HG03354 (cell line): ENCODE data around the gene AP3B2.
"Not testable (repeated sequence)": the region's sequence is repeated elsewhere in the genome, so short reads cannot be mapped to it uniquely, and the experiment has no call there.

ENCODE experiments used
- ATAC-seq: cut with Tn5 transposase; IDR thresholded peaks from one replicate; pipeline ENCODE4 v1.9.1; 2021; ENCODE audit warnings: mild to moderate bottlenecking; ENCODE audit not compliant: unreplicated experiment, poor library complexity, severe bottlenecking

The AP3B2 gene

GRCh38 chr15:82709421-82710207, at the start of gene AP3B2:
Gene AP3B2, minus strand, starts transcription at chr15:82709875. Its CDS starts 169 bp downstream, at chr15:82709706.
- peak; percentile 98 for ATAC-seq

DNA sequence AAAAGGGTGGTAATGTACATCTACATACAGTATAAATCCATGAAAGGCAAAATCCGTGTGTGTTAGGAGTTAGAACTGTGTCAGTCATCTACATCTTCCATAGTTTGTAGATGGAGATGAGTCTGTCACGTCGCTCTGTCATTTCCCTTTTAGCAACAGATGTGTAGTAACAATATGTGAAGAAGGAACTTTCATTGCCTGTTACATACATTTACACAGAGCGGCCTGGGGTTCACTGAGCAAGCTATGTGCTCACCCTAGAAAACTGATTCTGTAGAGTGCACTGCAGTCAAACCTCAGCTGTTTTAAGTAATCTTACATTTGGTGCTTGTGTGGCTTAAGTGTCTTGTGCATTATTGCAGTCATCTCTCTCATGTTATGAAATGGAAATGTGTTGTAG, 41.6 kb upstream of the AP3B2 start:
- no peak for ATAC-seq

- ATAC-seq = peak; percentile 51
Measured at GRCh38 chr15:82750831-82751180, 41.1 kb upstream of the AP3B2 start.

DNA sequence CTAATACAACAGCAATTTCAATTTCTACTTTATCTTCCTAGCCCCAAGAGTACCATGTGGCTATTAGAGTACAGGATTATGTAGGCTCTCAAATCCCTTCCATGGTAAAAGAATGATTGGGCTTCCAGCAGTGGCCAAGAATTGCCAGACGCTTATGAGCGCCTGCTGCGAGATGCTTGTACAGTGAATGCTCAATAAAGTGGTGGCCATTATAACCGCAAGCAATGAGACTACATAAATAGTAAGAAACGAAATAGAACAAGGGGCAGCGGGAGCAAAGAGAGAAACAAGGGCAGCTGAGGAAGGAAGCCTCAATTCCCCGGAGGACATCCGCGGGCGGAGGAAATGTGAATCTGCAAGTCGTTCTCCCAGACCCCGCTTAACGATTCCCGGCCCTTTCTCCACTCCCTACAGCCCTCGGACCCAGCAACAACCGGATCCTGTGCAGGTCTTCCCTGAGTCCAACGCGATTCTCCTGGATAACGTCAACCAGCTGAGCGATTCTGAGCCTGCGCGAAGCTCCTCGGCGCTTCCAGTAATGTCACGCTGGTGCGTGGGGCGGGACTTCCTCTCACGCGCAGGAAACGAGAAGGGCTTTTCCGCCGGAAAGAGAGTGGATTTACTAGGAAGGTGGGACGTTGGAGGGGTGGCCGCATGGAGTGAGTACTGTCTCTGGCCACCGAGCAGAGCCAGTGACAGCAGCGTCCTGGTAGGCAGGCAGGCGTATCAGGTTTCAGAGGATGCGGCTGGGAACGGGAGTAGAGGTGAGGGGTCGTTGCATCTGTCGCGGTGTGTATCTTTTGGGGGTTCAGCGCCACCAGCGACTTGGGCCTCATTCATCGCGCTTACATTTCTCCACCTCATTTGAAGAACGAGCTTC, 40.5 kb upstream of the AP3B2 start:
- ATAC-seq = peak; percentile 92

- ATAC-seq = no peak
Measured at GRCh38 chr15:82748315-82748714, 38.6 kb upstream of the AP3B2 start.

GRCh38 chr15:82743810-82744209, 34.1 kb upstream of the AP3B2 start:
- no peak for ATAC-seq

DNA sequence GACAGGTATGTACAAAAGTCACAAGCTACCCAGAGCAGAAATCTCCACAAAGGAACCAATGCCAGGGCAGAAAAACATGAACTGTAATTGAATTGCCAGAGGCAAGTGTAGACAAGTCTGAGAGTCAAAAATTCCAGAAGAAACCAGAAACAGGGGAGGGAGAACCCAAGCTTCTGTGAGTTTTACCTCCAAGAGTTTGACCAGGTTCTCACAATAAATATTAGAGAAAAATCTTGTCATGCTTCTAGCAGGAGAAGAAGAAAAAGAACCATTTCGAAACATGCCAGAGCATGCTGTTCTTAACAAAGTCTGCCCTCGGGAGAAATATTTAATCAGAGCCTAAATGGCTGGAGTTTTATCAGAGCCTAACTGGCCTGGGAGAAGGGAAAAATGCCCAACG, 32.5 kb upstream of the AP3B2 start:
- ATAC-seq = no peak

DNA sequence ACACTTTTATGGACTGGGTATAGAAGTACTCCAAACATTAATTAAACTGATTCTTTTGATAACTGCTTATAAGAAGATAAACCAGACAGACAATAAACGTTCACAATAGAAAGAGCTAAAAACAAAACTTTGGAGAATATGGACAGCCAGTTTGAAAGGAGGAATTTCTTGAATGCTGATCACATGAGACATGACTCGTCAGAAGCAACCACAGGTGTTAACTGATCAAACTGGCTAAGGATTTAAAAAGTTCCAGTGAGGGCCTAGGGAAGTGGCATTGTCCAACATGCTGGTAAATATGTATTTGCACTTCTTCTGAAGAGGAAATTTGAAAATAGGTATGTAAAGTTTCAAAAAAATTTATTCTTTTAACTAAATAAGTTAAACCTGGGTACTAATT, 29.4 kb upstream of the AP3B2 start:
- no peak for ATAC-seq

- ATAC-seq = no peak
Measured at GRCh38 chr15:82737975-82738374, 28.3 kb upstream of the AP3B2 start.

GRCh38 chr15:82731527-82731926, 21.9 kb upstream of the AP3B2 start:
- ATAC-seq = no peak

DNA sequence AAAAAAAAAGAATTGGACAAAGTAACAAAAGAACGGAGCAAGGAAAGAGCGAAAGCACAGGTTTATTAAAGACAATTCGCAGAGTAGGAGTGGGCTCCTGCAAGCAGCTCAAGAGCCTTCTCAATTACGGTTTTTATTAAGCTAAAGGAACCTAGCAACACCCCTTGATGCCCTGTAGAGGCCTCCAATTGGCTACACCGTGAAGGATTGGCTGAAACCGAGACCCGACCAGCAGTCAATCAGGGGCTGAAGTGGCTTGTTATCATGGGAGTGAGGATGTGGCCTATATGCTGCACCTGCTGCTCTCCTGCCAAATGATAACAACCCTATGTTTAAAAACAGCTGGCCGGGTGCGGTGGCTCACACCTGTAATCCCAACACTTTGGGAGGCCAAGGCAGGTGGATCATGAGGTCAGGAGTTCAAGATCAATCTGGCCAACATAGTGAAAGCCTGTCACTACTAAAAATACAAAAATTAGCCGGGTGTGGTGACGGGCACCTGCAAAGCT, 20.4 kb upstream of the AP3B2 start:
- no peak for ATAC-seq

DNA sequence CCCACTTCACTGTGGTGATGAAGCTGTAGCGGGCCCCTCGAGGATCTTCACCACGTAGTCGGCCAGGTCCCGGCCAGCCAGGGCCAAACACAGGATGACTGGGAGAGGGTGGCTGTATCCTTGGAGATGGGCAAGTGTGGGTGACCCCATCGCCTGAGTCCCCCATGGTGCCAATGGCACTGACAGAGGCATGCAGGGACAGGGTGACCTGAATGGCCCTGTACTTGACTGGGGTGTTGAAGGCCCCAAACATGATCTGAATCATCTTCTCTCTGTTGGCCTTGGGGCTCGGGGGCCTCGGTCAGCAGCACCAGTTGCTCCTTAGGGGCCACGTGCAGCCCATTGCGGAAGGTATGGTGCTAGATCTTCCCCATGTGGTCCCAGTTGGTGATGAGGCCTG, 17.1 kb upstream of the AP3B2 start:
- no peak for ATAC-seq

DNA sequence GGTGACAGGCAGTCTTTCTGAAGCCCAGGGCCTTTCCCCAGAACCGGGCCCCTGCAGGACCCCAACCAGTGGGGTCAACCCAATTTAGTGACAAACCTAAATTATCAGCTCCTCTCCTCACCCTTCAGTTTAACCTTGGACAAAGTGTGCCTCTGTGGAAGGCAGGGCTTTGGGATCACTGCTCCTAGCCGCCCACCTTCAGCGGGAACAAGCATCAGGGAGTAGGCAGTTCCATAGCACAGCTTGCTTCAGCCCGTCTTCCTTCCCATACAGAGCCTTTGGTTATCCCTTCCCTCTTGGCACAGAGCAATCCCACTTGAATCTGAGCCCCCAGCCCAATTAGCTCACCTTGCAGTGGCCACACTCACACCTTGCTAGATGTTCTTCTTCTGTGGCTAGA, 5.3 kb upstream of the AP3B2 start:
- ATAC-seq = no peak

- ATAC-seq = no peak
Measured at GRCh38 chr15:82714016-82714415, 4.3 kb upstream of the AP3B2 start.

- no peak for ATAC-seq
Measured at GRCh38 chr15:82712036-82712435, 2.4 kb upstream of the AP3B2 start.

DNA sequence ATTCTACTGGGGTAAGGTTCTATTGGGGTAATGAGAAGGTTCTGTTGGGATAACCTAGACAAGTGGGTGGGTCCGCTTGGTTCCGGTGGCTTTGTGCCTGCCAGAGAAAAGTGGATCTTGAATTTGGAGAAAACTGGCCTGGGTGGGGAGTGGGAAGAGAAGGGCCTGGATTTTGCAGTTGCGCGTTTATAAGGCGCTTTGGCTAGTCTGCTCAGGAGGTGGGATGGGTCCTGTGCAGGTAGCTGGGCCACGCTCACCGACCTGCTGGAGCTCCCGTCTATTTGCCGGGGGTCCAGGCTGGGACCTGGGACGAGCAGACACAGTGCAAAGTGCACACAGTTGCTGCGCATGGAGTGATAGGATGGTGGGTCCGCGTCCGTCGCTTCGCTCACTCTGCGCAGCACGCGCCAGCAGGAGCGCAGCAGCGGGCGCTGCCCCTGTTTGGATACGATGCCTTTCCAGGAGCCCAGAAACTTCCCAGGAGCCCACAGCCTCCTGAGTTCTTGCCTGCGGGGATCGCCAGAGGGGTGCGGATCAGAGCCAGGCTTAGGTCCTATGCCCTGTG, 1.3 kb upstream of the AP3B2 start:
- ATAC-seq = no peak

DNA sequence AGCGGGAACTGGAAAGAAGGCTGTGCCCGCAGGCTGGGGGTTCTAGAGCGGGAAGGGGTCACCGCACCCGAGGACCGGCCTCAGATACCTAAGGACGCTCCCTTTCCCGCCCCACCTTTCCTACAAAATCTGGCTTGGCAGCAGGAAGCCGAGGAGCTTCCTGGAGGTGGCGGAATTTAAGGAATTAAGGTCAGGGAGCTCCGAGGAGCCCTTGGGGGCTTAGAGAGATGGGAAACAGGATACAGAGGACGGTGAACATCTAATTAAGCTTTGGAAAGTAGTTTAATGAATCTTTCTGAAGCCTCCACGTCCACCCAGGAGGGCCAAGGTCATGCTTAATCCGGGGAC, 507 bp upstream of the AP3B2 start:
- no peak for ATAC-seq

DNA sequence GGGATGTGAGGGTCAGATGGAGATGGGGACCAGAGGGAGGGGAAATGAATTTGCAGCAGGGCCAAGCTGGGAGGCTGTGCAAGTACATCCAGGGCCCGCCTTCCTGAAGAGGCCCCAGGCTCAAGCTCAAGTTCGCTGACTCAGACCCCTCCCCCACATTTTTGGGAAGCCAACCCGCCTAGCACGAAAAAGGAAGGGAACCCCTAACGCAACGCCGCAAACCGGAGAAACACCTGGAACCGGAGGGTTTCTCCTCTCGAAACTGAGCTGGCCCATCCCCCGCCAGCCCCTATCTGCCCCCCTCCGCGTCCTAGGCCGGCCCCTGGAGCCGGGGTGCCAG, 624 bp downstream of the AP3B2 start:
- ATAC-seq = no peak

- ATAC-seq = not testable (repeated sequence)
Measured at GRCh38 chr15:82705856-82706255, 3.8 kb downstream of the AP3B2 start.

GRCh38 chr15:82699726-82700125, 9.9 kb downstream of the AP3B2 start:
- ATAC-seq = no peak
